NCI-H146 treated with DMSO at 0.1 percent for 48 hours (cell line): ENCODE measurements around the gene SEMA6B.

Source experiments
- DNase-seq: peaks from one replicate; lab custom pipeline; 2025; ENCODE audit not compliant: unreplicated experiment; lab: John Stamatoyannopoulos, UW

SEMA6B gene

DNA sequence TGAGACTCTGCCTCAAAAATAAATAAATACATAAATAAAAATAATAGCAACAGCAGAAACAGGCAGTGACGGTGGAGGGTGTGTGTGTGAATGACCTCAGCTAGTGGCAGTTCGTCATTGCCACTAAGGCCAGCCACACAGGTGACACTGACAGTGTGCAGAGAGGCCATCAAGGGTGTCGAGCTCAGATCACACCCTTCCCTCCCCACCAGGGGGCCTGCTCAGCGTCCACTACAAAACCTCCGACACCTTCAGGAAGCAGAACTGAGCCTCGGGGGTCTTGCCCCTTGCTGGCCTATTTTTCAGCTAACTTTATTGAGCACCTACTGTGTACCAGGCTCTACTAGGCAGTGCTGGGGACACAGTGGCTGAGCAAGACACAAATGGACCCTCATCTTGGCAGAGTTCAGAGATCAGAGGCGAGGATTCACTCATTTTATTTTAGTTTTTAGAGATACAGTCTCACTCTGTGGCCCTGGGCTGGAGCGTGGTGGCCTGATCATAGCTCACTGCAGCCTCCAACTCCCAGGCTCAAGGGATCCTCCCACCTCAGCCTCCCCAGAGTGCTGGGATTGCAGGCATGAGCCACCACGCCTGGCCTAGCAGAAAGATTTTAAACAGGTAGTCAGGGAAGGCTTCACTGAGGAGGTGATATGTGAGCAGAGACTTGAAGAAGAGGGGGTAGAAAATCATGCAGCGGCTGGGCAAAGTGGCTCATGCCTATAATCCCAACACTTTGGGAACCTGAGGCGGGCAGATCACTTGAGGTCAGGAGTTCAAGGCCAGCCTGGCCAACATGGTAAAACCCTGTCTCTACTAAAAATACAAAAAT is 30.3 kb upstream of the SEMA6B start:
- no peak for DNase-seq

DNA sequence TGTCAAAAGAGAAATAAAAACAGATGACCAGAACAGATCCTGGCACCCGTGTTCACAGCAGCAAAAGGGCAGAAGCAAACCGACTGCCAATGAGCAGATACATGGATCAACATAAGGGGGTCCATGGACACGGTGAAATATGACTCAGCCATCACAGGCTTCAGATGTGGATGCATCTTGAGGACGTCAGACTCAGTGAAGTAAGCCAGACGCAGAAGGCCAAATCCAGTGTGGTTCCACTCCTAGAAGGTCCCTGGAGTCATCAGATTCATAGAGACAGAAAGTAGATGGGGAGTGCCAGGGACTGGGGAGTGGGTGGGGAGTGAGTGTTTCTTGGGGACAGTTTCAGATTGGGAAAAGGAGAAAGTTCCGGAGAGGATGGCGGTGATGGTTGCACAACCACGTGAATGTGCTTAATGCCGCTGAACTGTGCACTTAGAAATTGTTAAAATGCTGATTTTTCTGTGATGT is 28.8 kb upstream of the SEMA6B start:
- DNase-seq: no peak

DNA sequence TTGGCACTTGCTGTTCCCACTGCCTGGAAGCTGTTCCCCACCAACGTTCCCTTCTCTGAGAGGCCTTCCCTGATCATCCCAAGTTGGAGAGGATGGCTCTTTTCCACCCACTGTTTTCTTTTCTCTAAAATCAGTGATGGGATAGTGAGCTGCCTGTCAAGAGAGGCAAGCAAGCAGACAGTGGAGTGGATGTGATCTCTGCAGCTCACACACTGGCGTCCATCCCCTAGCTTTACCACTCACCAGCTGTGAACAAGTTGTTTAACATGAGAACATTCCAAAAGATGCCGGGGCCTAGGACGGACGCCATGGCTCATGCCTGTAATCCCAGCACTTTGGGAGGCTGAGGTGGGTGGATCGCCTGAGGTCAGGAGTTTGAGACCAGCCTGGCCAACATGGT is 28.0 kb upstream of the SEMA6B start:
- DNase-seq: no peak

DNA sequence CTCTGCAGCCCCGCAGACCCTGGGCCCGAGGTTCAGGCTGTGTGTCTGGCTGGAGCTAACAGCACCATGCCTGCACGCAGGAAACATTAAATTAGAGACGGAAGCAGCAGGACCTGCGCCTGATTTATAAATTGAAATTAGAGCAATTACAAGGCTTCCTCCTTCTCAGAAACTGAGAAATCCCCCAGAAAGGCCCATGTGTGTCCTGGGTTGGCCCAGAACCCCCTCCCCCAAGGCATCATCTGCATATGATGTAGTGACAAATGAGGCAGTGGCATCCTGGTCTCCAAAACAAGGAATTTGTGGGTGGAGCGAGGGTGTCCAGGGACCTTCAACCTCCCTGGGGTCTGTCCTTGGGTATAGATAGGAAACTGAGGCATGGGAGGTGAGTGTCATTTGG is 27.2 kb upstream of the SEMA6B start:
- no peak for DNase-seq

DNA sequence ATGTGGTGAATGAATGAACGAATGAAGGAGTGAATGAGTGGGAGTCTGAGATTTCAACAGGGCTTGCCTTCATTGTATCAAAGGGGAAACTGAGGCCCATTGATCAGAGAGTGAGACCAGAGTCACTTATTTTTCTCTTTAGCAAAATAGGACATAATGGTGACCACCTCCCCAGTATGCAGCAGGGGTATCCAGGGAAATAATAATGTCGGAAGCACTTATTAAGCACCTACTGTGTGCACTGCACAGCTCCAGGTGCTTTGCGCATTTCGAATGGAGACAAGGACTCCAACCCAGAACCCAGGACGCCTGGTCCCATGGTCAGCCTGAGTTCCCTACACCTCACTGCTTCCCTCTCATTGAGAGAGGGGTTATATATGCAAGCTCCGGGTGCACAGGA is 26.8 kb upstream of the SEMA6B start:
- DNase-seq: no peak

DNA sequence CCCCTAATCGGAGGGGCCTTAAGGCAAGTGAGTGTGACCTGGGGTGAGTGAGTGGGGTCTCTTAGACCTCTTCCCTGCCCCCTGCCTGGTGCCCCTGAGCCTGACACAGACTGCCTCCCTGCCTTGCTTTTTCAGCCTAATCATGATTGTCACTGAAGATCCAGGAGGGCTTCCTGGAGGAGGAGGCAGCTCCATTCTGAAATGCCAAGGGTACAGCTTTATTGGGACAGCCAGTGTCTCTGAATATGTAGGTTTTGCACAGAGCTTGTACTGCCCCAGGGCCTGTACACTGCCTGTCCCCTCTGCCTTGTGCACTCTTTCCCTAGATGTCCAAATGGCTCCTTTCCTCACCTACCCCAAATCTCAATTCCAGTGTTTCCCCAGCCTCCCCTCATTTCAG is 26.1 kb upstream of the SEMA6B start:
- DNase-seq: no peak

DNA sequence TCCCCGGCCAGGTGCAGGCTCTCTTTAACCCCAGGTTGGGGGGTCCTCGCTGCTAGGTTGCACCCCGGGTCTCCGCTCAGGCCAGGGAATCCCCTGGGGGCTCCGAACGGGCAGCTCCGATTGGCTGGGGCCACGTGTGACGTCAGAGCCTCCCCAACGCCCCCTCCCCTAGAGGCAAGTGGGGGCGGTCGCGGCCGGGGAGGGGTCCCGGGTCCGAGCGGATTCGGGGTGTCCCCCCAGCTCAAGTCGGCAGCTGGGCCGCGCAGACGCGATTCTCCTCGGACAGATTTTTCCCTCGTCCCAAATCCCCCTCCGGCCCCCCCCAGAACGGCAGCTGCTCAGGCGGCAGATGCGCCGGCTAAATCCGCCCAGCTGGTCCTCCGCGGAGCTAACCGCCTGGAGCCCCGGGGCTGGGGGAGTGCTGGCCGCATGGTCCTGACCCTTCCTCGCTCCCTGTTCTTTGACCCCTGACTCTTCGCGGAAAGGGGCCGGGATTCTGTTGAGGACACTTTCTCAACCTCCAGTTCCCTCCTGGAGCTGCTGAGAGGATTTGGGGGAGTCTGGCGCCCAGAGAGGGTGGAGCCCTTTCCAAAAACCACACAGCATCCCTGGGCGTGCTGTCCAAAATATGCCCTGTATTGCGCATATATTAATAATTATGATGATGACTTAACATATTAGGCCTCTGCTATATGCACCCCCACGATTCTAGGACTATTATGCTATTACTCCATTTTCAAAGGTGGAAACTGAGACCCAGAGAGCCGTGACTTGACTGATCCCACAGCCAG is 25.4 kb upstream of the SEMA6B start:
- no peak for DNase-seq

DNA sequence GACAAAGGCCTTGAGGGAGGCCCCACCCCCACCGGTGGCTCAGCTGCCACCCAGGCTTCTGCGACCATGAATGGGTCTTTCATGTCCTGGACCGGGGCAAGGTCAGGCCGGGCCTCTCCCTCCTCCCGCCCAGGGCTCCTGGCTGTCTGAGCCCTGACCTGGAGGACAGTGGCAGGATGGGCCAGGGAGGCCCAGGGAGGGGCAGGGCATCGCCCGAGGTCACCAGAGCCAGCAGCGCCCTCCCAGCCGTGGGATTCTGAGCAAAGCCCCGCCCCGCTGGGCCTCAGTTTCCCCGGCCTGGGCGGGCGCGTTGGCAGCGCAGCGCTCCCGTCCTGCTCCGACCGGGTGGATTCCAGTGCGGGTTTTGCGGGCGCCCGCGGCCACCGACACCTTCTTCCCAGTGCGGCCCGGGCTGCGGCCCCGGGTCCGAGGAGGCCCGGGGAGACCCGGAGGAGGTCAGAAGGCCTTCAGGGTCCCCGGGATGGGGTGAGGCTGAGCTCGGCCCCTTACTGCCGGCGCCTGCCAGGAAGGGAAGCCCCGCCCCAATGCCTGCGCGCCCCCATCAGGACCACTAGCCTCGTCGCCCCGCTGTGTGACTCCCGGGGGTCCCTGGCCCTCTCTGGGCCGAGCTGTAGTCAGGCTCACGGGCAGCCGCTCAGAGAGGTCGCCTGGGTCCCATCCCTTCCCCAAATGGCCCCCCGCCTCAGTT is 24.6 kb upstream of the SEMA6B start:
- DNase-seq: no peak

DNA sequence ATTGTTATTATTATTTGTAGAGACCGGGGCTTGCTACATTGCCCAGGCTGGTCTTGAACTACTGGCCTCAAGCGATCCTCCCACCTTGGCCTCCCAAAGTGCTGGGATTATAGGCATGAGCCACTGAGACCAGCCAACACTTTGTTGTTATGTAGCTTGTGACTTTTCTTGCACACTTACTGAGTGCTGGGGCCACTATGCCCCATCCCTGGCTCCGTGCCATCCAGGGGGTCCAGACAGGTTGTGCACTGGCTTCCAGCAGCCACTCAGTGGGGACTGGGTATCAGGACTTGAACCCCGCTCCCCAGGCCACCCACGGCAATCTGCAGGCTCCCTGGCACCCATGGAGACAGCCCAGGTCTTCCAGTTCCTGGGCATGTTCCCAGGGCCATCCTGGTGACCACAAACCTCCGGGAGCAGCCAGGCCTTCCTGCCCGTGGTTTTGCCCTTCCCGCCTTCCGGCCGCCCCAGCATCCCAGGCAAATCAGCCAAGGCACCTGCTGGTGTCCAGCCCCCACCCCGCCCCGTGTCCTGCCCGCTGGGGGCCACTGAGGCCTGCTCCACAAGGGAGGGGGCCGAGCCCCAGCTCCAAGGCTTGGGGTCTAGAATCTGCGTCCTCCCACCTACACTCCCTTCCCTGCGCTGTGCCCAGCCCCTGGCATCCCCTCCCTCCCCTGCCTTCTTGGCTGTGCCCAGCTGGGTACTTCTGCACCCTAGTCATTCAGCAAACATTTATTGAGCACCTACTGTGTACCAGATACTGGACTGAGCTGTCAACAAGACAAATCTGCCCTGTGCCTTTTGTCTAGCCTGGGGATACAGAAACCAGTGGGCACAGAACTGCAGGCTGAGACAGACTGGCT is 23.7 kb upstream of the SEMA6B start:
- DNase-seq: no peak

DNA sequence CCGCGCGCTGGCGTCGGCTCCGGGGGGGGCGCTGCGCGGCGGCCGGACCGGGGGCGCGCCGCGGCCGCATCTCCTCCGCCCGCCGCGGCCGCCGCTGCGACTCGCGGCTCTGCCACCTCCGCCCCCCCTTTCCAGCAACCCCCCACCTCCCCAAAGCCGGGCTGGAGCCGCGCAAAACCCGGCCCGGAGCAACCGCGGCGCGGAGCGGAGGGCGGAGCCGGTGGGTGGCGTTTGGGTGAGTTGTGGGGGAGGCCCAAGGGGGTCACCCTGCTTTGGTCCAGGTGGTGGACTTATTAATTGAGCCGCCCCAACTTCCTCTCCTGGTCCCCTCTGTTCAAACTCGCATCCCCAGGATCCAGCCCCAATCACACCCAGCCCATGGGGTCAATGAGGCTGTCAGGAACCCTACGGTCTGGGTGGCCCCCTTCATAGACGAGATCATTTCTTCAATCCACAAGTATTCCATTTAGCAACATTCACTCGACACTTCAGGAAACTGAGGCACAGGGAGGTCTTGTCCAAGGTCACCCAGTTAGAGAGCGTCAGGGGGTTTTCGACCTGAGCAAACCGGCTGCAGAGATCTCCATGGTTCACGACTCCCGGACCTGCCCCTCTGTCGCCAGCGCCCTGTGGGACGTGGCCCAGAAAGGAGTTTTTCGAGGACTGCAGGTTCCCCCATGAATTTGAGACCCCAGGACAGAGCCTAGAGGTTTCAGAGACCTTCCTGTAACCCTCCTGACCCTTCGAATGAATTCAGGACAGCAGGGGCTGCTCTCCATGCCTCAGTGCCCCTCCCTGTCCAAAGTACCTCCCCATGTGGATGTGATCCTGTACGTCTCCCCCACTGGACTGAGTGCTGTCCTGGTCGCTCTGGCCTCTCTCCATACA is 22.4 kb upstream of the SEMA6B start:
- no peak for DNase-seq

DNA sequence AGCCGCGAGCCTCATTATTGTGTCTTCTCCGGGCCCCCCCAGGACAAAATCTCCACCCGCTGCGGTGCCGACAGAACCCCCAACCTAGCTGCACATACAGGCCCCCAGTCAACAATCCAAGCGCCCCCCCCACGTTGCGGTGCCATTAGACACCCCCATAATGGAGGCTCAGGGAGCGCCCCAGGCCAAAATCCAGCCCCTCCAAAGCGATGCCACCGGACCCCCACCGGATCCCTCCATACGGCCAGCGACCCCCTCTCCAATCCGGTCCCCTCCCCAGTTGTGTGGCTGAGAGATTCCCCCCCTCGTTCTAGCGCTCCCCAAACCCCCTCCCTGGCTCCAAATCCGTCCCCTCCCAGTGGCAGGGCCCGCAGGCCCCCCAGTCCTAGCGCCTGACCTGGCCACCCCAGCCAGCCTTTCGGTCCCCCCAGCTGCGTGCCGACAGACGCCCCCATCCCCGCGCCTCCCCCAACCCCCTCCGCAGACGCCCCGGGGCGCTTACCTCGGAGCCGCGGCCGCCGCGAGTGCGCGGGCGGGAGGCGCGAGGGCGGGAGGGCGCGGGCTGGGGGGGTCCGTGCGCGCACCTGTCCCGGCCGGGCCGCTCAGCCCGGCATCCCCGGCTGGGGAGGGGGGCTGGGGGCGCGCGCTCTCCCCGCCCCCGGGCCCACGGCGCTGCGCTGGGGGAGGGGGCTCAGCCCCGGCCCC is 21.6 kb upstream of the SEMA6B start:
- no peak for DNase-seq

DNA sequence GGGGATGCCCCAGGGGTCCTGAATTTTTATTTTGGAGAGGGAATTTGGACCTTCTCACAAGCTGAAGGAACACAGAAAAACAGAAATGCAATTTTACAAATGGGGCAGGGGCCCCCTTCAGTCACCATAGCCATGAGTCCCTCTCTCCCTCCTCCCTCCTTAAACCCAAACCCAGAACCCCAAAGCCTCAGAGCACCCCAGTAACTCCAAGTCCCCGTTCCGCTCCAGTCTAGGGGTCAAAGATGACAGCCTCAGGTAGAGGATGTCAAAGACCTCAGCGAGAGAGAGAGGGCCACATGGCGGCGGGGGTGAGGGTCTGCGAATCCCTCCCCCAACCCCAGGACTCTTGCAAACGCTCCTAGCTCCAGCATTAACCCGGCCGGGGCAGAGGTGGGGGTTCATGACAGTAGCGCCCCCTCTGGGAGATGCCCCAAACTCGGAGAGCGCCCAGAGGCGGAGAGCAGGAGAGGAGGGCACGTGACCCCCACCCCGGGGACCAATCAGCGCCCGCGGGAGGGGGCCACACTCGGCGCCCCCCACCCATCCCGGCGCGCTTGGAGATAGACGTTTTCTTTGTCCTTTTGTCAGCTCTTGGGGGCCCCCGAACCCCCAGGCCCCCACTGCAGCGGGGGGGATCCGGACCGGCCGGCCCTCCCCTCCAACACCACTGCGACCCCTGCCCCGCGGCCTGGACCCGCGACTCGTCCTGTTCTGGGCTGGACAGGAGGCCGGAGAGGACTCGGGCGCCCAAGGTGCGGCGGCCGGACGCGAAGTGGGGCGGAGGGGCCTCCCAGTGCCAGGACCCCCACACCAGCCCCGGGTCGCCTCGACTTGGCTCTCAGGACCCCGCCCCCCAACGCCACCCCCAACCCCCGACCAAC is 20.8 kb upstream of the SEMA6B start:
- no peak for DNase-seq

DNA sequence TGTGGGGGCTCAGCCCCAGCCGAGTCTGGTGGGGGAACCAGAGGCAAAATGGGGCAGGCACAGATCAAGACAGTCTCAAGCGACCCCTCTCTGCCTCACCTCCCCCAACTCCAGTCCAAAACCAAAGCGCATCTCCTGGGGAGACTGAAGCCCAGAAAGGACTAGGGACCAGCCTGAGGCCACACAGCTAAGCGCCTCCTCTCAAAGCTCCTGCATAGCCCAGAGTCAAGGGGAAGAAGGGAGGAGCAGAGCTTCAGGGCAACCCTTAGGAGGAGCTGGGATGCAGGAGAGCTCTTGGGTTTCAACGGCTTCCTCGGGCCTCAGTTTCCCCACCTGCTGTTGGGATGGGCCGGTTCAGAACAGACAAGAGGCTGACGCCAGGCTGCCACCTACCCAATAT is 19.9 kb upstream of the SEMA6B start:
- no peak for DNase-seq

DNA sequence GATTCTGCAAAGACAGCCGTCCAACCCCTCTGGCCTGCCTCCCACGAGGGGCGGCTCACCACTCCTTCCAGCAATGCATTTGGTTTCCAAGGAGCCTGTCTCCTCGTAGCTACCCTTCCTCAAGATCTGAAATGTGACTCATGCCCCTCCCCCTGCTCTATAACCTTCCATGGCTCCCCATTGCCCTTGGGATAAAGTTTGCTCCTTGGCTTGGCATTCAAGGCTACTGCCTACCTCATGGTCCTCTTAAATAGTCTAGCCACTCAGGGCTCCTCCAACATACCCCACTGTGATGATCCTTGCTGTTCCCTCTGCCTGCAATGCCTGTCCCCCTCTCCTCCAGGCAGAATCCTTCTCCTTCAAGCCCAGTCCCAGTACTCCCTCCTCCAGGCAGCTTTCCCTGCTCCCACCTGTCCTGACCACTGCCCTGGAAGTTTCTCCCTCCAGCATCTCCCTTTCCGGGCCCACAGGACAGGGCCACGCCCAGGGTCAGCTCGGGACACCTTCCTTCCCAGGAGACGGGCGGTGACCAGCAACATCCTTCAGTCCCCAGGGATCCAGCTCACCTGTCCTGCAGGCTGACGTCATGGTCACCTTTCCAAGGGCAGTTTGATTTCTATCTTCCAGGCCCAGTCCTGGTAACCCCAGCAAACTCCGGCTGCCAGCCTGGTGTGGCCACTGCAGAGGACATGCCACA is 19.2 kb upstream of the SEMA6B start:
- DNase-seq: no peak

DNA sequence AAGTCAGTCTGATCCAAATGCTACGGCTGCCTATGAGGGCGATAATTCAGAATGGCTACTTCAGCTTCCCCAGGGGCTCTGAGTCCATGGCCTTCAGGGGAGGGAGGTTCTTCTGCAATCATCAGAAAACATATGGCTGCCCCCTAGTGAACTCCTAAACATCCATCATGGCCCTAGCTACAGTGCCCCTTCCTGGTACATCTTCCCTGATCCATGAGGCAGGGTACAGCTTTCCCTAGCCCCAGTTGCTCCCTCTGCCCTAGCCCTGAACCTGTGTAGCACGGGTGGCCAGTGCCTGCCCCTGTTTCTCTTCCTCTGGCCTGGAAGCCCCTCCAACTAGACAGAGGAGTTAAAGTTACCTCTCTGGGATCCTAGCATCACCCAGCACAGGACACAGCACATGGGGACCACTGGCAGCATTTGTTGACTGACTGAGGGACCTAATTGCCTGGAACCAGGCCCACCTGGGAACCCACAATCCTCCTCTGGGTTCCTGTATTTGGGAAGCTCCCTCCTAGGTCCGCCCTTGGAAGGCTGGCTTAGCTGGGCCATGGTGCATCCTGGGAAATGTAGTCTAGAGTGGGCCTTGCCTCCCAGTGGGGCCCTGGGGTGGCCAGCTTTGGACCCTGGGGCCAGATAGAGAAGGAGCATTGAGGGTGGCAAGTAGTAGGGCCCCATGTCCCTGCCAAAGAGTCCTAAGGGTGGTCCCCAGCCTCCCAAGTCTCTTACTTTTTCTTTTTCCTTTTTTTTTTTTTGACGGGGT is 17.7 kb upstream of the SEMA6B start:
- no peak for DNase-seq

DNA sequence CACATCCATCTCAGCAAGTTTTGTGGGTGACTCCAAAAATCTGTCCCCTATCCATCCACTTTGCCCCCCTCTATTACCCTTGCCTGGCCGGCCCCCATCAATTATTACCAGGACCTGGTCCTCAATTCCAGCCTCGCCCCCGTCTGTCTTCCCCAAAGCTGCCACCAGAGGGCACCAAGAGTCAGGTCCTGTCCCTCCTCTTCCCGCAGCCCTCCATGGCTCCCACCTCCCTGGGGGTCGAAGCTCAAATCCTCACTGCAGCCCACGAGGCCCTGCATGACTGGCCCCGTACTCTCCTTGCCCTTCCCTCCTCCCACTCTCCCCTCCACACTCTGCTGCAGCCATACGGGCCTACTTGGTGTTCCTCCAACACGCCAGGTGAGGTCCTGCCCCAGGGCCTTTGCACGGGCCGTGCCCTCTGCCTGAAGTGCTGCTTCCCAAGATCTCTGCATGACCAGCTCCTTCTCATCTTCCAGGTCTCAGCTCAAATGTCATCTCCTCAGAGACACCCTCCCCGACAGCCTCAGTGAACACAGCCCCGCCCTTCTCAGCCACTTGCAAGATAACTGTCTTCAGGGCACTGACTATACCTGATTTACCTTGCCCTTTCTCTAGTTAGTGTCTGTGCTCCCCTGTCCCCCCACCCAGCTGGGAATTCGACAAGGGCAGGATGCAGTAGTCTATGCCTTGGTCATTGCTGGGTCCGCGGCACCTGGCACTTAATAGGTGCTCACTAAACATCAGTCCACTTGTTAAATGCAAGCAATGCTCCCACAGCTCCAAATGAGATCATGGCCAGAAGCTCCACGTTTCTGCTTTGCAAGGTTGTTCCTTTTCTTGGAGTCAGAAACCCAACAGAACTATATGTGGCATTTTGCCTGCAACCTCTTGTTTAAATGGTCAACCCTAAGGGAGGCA is 16.8 kb upstream of the SEMA6B start:
- DNase-seq: no peak
